Gastrocnemius medialis (tissue), 4 donors: ENCODE data around the gene MBTPS1.

Experiments
- CTCF ChIP-seq, 5 experiments: fragments of 450-650 bp in 3 of 5; fragments of 200-600 bp in 2 of 5; sonication (generic) in 2 of 5; IDR thresholded peaks in 4 of 5; conservative IDR thresholded peaks in 1 of 5; 1 replicate in 4 of 5; 2 replicates in 1 of 5; pipeline ENCODE4 v1.5.1; 2016 to 2019; ENCODE audit warnings: antibody characterized with exemption in 5 of 5, mild to moderate bottlenecking in 3 of 5, moderate library complexity in 3 of 5
- POLR2A ChIP-seq, 2 donors: fragments of 450-650 bp; IDR thresholded peaks; one replicate each; pipeline ENCODE4 v1.6.1; 2017; ENCODE audit warnings: antibody characterized with exemption in 2 of 2, mild to moderate bottlenecking in 2 of 2, moderate library complexity in 2 of 2

DNA sequence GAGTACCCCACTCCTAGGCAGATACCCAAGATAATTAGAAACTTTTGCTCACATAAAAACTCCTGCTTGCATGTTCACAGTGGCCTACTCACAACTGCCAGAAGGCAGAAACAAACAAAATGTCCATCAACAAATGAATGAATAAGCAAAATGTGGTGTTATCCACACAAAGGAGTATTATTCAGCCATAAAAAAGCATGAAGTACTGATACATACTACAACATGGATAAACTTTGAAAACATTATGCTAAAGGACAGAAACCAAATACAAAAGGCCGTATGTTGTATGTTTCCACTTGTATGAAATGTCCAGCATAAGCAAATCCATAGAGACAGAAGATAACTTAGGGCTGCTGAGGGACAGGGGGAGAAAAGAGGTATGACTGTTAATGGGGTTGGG lies 26.3 kb upstream of the MBTPS1 start:
- TF ChIP-seq POLR2A (IDR thresholded peaks at IDR 0.05) (no peak), CTCF (IDR thresholded peaks at IDR 0.05 in 4 of 5, conservative IDR thresholded peaks at IDR 0.05 in 1 of 5) (no peak)
